Esophagus mucosa (tissue), 1 donor: ENCODE data around the gene CLEC1B. TPM values are rescaled to one million over a fixed set of nuclear protein-coding genes. Genes with fewer than 3 reads are reported as not detected.
"Not testable (repeated sequence)": the region's sequence is repeated elsewhere in the genome, so short reads cannot be mapped to it uniquely, and the experiment has no call there.

Experiments
- ATAC-seq: fragments of 200-7000 bp; cut with Tn5 transposase; one replicate; pipeline ENCODE4 v1.9.1; 2020
- total RNA-seq: library from RNA; stranded (reverse); gene quantifications from one replicate; pipeline ENCODE4 v1.2.4, GENCODE V29; 2023
- donor health status: DM: yes; HTN: yes; CAD: no.

CLEC1B gene
- total RNA-seq: not detected

DNA sequence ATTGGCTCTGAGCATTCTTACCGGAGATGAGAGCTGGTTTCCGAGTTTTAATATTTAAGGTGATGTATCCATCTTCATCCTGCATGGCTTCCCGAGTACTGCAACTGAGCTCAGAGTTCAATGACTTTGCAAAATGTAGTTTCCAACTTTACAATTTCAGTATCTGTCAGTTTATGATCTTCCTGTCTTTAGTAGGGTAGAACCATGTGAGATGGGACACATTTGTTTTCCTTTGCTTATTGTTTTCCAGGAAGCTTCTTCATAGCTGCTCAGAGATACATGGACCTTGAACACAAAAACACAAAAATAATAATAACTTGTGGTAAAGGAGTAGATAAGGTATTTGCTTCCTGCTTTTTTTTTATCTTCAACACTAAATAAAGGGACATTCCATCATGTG is at the start of gene CLEC1B:
TSS of gene CLEC1B (minus strand) at position 106 of the 400 bp plus-strand sequence. CDS start at position 85, 21 bp downstream.
- ATAC-seq: no peak

DNA sequence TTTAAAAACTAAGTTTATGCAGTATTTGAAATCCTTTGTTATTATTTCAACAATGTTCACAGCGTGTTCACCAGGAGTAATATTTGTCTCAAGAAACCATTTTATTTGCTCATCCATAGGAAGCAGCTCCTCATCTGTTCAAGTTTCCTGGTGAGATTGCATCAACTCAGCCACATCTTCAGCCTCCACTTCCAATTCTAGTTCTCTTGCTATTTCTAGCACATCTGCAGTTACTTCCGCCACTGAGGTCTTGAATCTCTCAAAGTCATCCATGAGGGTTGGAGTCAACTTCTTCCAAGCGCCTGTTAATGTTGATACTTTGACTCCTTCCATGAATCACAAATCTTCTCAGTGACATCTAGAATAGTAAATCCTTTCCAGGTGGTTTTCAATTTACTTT is 49.6 kb upstream of the CLEC1B start:
- ATAC-seq: no peak

DNA sequence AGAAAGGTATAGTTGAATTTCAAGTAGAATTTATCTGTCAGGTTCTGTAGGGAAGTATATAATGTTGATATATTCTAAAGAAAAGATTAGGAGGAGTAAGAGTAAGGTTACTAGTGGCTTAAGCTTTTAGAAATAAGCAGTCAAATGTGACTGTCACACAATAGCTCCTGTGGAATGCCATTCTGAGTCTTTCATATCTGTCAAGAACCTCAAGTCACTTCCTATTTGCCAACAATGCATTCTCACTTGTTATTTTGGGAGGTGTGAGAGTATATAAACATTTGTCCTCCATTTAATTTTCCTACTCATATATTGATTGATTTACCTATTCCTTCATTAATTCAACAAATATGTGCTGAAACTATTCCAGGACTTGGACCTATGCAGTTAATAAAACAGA is 43.2 kb upstream of the CLEC1B start:
- no peak for ATAC-seq

DNA sequence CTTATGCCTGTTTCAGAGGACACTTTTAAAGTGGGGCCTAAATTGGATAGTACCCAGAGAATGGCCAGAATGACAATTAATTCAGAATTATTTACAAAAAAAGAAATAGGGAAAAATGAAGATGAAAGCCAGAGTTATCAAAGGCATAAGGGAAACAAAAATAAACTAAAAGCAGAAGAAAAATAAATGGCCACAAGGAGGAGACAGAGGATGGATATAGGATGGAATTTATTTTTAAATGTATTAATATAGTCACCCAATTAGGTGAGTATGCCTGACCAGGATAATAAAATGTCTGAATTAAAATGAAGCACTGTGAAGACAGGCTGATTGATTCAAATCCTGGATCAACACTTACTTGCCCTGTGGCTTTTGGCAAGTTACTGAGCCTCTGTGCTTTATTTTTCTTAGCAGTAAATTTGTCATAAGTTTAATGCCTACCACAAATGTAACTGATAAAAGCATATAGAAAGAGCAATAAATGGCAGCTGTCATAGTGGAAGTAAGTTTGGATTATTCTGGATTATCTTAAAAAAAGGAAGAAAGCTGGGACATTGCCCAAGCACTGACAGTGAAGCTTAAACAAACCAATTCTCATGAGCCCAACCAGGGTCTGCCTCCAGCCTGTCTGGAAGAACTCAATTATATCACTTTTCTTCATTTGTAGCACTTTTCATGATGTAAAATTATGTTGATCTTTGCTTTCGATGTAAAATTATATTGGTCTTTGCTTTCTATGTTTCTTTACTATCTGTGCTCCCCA is 35.0 kb upstream of the CLEC1B start:
- ATAC-seq: peak; percentile 38

DNA sequence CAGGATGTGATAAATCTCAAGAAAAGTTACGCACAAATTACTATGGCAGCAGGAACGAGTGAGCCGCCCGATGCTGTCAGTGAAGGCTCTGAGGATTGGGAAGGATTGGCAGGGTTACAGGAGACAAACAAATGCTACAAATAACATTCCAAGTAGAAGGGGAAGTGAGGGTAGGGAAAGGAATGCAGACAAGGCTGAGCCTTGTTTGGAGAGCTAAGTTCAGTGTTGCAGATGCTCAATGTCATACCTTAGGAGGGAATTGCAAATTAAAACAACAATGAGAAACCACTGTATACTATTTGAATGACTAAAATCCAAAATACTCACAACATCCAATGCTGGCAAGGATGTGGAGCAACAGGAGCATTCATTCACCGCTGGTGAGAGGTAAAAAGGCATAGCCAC is 32.9 kb upstream of the CLEC1B start:
- no peak for ATAC-seq

DNA sequence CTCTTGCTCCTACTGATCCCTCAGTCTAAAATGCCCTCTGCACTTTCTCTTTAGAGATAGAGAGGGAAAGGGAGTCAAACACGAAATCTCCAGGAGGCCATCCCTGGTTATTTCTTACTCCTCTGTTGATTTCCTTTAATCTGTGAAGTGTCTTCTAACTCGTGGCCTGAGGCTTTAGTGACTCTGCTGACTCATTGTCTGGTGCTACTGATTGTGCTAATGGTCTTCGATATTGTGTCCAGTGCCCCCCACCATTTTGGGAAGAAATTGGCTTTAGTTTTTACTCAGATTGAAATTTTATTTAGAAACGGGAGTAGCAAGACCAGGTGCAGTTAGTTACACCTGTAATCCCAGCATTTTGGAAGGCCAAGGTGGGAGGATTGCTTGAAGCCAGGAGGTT is 32.4 kb upstream of the CLEC1B start:
- ATAC-seq: no peak

DNA sequence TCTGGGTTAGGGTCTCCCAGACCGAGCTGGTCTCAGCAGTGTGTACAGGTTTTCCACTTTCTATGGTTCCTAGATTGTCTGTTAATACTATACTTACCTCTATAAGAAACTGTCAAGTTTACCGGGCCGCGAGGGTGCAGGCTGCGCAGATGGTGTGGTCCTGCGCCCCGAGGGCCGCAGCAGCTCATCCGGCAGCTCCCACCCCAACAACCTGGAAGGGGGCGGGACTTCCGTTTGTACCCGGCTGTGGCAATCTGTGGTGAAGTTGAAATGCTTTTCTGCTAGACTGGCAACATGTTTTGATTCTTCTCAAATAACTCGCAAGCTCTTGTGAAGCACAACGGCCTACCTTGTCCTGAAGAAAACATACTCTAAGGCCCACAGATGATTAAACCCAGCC is 31.5 kb upstream of the CLEC1B start, which contains the start of gene CLEC9A:
TSS of gene CLEC9A (plus strand) at position 237 of the 400 bp plus-strand sequence. CDS start 22,006 bp downstream, outside the sequence.
- no peak for ATAC-seq

DNA sequence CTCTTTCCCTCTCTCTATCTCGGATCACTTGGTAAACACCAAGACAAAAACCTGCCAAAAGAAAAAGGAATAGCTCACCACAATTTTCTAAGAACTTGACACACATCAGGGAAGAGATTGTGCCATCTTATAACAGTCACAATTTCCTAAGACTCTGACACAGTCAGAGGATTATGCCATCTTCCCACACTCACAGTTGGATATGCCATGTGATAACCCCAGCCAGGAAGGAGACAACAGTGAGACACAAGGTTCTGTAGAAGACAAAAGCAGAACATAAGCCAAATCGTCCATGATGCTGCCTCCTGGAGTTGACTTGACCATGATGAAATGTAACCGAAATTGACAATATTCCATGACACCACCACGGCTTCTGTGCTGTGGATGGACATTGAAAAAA is 28.8 kb upstream of the CLEC1B start:
- ATAC-seq: peak; percentile 22

DNA sequence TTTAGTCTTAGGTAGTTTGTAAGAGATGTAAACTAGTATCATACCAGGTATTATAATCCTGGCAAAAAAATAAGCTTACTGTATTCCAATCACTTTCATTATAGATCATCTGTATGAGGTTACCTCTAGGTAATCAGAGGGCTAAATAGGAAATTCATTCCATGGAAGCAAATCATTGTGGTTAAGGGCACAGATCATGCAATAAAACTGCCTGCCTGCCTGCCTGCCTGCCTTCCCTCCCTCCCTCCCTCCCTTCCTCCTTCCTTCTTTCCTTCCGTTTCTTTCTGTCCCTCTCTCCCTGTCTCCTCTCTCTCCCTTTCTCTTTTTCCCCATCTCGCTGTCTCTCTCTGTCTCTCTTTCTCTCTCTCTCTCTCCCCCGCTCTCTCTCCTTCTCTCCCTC is 28.4 kb upstream of the CLEC1B start:
- no peak for ATAC-seq

DNA sequence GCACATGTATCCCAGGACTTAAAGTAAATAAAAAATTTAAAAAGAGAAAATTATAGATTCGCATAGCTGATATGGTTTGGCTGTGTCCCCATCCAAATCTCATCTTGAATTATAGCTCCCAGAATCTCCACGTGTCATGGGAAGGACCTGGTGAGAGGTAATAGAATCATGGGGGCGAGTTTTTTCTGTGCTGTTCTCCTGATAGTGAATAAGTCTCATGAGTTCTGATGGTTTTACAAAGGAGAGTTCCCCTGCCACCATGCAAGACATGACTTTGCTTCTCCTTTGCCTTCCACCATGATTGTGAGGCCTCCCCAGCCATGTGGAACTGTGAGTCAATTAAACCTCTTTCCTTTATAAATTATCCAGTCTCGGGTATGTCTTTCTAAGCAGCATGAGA is 27.7 kb upstream of the CLEC1B start:
- ATAC-seq: not testable (repeated sequence)

DNA sequence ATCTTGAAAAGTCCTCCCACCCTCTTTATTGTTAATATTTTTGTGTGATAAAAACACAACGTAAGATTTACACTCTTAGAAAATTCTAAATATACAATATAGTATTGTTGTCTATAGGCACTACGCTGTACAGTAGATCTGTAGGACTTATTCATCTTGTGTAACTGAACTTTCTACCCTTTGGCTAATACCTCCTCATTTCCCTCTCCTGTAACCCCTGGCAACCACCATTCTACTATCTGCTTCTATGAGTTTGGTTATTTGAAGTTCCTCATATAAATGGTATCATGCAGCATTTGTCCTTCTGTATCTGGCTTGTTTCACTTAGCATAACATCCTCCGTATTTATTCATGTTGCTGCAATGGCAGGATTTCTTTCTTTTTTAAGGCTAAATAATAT is 26.3 kb upstream of the CLEC1B start:
- no peak for ATAC-seq

DNA sequence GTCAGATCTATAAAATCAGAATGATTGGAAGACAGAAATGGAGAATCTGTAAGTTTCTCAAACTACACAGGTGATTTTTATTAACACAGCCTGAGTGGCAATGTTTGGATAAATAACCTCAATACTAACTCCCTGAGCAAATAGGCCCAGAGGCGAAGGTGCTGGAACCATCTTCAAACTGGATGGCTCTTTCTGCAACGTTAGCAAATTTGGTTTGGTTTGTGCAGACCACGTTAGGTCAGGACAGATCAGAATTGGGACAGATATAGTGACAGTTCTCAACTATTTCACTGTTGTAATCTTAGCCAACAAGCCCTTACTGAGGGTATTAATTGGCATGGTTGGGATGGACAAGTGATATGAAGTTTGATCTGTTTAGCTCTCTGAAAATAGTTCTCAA is 22.4 kb upstream of the CLEC1B start:
- no peak for ATAC-seq

DNA sequence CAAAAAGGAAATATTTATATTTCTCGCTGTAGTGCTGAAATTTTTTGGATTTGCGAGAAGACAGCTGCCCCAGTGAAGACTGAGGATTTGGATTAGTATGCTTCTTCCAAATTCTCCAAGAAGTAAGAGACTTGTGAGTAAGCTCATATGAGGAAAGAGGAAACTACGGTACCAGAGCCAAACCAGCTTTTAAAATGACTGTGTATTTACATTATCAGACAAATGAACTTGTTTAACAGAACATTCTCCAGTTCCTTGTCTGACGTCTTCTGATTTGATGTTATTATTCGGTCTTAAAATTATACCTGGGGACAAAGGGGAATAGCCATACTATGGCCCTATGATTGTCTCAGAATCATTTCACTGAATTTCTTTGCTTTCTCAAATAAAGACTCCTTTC is 19.5 kb upstream of the CLEC1B start:
- ATAC-seq: peak; percentile 33

DNA sequence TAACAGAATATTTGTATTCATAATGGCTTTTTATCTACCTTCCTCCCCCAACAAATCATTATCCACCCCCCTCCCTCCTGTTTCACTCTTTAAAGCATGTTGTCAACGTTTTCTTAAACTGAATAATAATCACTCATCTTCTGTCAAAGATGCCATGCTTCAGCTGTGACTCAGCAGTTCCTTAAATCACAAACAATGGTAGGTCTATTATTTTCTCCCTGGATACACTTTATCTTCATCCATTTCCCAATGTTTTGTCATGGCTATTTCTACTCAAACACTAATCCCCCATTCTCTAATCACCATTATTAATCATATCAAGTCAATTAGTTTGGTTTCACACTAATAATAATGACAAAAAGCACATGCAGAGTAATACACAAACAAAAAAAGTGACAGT is 18.0 kb upstream of the CLEC1B start:
- ATAC-seq: no peak

DNA sequence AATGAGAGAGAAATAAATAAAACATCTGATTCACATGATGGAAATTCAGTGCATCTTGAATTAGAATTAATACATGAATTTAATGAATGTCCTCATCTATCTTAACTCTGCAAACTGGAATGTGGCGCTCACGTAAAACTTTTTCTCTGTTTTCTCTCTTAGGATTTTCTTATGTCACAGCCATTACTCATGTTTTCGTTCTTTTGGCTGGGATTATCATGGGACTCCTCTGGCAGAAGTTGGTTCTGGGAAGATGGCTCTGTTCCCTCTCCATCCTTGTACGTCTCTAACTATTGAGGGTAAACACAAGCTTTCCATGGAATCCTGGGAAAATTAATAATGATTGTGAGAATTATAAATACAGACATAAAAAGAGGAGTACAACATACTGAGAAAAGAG is 16.5 kb upstream of the CLEC1B start:
- ATAC-seq: no peak

DNA sequence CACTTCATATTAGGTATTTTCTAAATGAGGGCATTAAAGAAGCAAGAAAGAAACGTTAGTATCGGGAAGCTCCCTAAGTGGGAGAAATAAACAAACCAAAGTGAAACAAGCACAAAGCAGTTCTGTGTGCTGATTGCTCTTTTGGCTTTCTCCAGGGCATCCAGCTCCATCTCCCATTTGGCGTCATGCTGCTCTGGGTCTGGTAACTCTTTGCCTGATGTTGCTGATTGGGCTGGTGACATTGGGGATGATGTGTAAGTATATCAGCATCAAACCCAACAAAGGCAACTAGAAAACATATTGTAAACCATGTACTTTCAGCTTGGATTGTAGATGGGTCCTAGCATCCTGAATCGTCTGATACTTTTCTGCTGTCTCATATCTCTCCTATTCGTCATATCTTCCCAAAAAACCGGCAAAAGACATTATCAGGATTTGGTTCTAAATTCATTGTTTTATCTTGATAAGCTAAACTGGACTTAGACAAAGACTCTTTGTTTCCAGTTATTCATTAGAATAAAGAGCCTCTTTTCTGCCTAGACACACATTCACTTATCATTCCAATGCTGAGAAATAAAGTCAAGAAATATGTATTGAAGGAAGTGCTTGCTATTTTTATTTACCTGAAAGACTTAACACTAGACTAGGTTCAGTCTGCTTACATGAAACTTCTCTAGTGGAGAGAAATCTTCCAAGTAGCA is 13.9 kb upstream of the CLEC1B start:
- no peak for ATAC-seq

DNA sequence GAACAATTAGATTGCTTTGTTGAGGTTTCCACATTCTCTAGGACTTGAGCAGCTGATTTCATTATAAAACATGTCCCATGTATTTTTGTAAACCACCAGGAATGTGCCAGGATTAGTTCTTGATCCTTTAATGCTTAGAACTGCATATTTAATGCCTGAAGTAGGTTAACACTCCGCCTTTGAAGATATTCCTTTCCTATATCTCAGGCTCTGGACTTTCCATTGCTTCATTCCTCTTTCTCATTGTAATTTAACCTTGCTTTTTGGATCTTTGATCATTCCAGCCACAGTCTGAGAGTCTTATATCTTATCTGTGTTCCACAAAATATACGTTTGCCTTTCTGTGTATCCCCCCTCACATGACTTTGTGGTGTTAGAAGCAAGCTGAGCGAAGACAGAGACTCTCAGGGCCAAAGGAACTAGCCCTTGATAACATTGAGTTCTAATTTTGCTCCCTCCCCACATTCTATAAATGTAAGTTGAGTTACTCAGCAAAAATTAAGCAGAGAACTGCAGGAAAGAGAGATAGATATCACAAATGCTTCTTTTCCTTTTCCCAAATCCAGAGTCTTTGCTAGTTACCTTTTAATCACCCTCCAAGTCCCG is 2.4 kb upstream of the CLEC1B start:
- no peak for ATAC-seq

DNA sequence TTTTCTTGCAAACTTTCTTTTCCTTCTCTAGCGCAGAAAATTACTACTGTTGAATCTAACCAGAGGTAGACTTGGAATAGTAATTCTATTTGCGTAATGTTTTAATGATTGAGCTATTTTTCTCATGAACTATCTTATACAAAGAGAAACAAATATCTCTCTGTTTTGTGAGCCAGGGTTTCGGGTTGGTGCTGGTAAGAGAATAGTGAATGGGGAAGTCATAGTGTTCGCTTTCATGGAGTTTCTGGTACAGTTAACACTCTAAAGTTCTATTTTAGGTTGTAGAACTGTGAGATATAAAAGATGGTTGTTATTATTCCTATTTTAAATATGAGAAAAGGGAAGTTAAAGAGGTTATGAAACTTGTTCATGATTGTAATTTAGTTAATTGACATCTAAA is 6.6 kb downstream of the CLEC1B start:
- no peak for ATAC-seq

DNA sequence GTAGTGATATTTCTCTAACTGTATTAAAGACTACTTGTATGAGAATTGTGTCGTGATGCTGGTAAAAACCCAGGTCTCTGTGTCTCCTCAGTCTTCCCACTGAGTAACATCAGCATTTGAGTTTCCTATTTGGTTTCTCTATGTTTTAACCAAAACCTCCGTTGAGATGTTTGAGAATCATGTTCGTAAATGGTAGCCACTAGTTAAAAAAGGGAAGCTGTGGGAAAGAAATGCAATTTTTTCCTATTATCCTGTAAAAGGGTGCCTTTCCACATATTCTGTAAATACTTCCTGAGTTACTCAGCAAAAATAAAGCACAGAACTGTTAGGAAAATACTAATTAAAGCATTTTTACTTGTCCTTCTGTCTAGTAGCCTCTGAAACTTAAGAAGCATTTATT is 7.0 kb downstream of the CLEC1B start:
- ATAC-seq: no peak

DNA sequence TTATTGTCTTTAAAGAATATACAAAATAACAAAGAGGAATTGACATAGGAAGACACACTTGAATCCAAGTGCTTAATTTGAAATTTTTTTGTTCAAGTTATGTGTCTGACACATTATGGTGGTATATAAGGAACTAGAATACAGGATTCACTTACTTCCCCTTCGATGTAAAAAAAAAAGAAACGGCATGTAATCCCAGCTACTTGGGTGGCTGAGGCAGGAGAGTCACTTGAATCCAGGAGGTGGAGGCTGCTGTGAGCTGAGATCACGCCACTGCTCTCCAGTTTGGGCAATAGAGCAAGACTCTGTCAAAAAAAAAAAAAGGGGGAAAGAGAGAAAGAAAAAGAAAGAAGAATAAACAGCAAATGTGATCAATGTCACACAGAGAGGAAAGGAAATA is 18.8 kb downstream of the CLEC1B start:
- no peak for ATAC-seq

DNA sequence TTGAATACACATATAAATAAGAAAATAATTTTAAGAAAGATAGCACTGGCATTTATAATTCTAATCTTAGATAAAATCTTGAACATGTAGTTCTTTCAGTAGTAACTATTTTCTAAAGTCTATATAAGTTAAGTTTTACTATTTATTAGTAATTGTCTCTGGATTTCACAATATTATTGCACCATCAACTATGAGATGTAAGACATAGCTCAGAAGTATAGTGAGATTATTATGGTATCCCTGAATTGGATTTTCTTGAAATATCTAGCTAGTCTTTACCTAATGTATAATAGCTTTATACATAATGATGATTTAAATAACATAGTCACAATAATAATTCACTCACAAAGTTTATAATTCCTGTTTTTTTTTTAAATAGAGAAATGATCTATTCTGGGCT is 21.0 kb downstream of the CLEC1B start:
- no peak for ATAC-seq

DNA sequence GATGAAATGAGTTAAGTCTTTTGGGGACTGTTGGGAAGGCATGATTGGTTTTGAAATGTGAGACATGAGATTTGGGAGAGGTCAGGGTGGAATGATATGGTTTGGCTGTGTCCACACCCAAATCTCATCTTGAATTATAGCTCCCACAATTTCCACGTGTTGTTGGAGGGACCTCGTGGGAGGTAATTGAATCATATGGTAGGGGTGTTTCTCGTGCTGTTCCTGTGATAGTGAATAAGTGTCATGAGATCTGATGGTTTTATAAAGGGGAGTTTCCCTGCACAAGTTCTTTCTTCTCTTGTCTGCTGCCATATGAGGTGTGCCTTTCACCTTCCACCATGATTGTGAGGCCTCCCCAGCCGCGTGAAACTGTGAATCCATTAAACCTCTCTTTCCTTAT is 22.3 kb downstream of the CLEC1B start:
- ATAC-seq: not testable (repeated sequence)

DNA sequence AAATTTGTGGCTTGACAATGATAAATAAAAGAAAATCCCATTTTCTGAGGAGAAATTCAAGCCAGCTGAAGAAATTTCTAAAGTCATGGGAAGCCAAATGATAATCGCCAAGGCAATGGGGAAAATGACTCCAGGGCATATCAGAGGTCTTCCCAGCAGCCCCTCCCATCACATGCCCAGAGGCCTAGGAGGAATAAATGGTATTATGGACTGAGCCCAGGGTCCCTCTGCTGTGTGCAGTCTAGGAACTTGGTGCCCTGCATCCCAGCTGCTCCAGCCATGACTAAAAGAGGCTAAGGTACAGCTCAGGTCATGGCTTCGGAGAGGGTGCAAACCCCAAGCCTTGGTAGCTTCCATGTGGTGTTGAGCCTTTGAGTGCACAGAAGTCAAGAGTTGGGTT is 23.3 kb downstream of the CLEC1B start:
- no peak for ATAC-seq

DNA sequence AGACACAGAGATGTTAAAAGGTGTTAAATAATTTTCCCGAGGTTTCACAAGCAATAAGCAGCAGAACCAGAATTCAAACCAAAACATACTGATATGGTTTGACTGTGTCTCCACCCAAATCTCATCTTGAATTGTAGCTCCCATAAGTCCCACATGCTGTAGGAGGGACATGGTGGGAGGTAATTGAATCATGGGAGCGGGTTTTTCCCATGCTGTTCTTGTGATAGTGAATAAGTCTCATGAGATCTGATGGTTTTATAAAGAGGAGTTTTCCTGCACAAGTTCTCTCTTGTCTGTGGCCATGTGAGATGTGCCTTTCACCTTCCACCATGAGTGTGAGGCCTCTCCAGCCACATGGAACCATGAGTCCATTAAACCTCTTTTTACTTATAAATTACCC is 24.2 kb downstream of the CLEC1B start:
- not testable (repeated sequence) for ATAC-seq
